ENCODE measurements around the gene GGA3. TPM values are rescaled to one million over a fixed set of nuclear protein-coding genes. Genes with fewer than 3 reads are reported as not detected.

GGA3 gene
- polyA plus RNA-seq, 1 donor from 2014 or later: 15.7 TPM

- no peak overlapping the region for H2AFZ ChIP-seq (ENCODE audit: low read depth, low read length)
- TF ChIP-seq, protein P1, sequence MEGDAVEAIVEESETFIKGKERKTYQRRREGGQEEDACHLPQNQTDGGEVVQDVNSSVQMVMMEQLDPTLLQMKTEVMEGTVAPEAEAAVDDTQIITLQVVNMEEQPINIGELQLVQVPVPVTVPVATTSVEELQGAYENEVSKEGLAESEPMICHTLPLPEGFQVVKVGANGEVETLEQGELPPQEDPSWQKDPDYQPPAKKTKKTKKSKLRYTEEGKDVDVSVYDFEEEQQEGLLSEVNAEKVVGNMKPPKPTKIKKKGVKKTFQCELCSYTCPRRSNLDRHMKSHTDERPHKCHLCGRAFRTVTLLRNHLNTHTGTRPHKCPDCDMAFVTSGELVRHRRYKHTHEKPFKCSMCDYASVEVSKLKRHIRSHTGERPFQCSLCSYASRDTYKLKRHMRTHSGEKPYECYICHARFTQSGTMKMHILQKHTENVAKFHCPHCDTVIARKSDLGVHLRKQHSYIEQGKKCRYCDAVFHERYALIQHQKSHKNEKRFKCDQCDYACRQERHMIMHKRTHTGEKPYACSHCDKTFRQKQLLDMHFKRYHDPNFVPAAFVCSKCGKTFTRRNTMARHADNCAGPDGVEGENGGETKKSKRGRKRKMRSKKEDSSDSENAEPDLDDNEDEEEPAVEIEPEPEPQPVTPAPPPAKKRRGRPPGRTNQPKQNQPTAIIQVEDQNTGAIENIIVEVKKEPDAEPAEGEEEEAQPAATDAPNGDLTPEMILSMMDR (IDR thresholded peaks at IDR 0.05; ENCODE audit: poor library complexity, severe bottlenecking): no peak
- TF ChIP-seq TAF1 (IDR thresholded peaks at IDR 0.05; ENCODE audit: low read depth) (no peak), POLR2AphosphoS5 (IDR thresholded peaks at IDR 0.05) (no peak), MXI1 (conservative IDR thresholded peaks at IDR 0.05; ENCODE audit: poor library complexity, severe bottlenecking) (no peak), EZH2 (IDR thresholded peaks at IDR 0.05; ENCODE audit: borderline replicate concordance, insufficient read depth, low read length, poor library complexity, severe bottlenecking) (no peak), SMC3 (conservative IDR thresholded peaks at IDR 0.05; ENCODE audit: poor library complexity) (no peak), RAD21 (conservative IDR thresholded peaks at IDR 0.05) (no peak), EP300 (conservative IDR thresholded peaks at IDR 0.05; ENCODE audit: poor library complexity, severe bottlenecking) (no peak)
- TF ChIP-seq, protein P2, sequence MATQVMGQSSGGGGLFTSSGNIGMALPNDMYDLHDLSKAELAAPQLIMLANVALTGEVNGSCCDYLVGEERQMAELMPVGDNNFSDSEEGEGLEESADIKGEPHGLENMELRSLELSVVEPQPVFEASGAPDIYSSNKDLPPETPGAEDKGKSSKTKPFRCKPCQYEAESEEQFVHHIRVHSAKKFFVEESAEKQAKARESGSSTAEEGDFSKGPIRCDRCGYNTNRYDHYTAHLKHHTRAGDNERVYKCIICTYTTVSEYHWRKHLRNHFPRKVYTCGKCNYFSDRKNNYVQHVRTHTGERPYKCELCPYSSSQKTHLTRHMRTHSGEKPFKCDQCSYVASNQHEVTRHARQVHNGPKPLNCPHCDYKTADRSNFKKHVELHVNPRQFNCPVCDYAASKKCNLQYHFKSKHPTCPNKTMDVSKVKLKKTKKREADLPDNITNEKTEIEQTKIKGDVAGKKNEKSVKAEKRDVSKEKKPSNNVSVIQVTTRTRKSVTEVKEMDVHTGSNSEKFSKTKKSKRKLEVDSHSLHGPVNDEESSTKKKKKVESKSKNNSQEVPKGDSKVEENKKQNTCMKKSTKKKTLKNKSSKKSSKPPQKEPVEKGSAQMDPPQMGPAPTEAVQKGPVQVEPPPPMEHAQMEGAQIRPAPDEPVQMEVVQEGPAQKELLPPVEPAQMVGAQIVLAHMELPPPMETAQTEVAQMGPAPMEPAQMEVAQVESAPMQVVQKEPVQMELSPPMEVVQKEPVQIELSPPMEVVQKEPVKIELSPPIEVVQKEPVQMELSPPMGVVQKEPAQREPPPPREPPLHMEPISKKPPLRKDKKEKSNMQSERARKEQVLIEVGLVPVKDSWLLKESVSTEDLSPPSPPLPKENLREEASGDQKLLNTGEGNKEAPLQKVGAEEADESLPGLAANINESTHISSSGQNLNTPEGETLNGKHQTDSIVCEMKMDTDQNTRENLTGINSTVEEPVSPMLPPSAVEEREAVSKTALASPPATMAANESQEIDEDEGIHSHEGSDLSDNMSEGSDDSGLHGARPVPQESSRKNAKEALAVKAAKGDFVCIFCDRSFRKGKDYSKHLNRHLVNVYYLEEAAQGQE (IDR thresholded peaks at IDR 0.05; ENCODE audit: borderline replicate concordance): no peak
- H3K9me2 ChIP-seq (ENCODE audit: insufficient read depth, low read length): no peaks in the 10 kb centered on the region
- H3K27ac ChIP-seq (ENCODE audit: low read length): no peak overlapping the region
- no peaks in the 10 kb centered on the region for H3K9me3 ChIP-seq (ENCODE audit: low read length)
- H3K4me3 ChIP-seq (ENCODE audit: low read length): no peak overlapping the region
- H3F3A ChIP-seq (ENCODE audit: insufficient read depth, low read length, poor library complexity, severe bottlenecking): no peaks in the 10 kb centered on the region
- no peak overlapping the region for H3K4me2 ChIP-seq (ENCODE audit: low read length)
- no peaks in the 10 kb centered on the region for H3K27me3 ChIP-seq (ENCODE audit: insufficient read depth, low read depth, low read length)
- H3K36me3 ChIP-seq (ENCODE audit: insufficient read depth, low read length): no peaks in the 10 kb centered on the region
- H4K20me1 ChIP-seq (ENCODE audit: insufficient read depth): no peaks in the 10 kb centered on the region
- no peaks in the 10 kb centered on the region for H3K79me2 ChIP-seq (replicated peaks; ENCODE audit: insufficient read depth, low read length)
- H3K9ac ChIP-seq (ENCODE audit: low read length): no peak overlapping the region
Measured at GRCh38 chr17:75188614-75189013, 72.8 kb downstream of the GGA3 start.

Other genes starting within 250 kb of the GGA3 start
- gene MRPL58, start 248.9 kb downstream of the GGA3 start, polyA plus RNA-seq: 47.4 and 49.7 TPM in 2 replicates
- gene ATP5PD, start 214.6 kb downstream of the GGA3 start, polyA plus RNA-seq: 452 and 517 TPM in 2 replicates
- gene KCTD2, start 214.4 kb downstream of the GGA3 start, polyA plus RNA-seq: 29.9 and 32.8 TPM in 2 replicates
- gene SLC16A5, start 173.7 kb downstream of the GGA3 start, polyA plus RNA-seq: not detected in 2 replicates
- gene ARMC7, start 151.6 kb downstream of the GGA3 start, polyA plus RNA-seq: 3.7 and 4.0 TPM in 2 replicates
- gene NT5C, start 129.9 kb downstream of the GGA3 start, polyA plus RNA-seq: 58.7 and 74.0 TPM in 2 replicates
- 1,721 and 2,003 TPM in 2 replicates for gene JPT1, start 107.1 kb downstream of the GGA3 start, polyA plus RNA-seq
- gene SUMO2, start 78.6 kb downstream of the GGA3 start, polyA plus RNA-seq: 224 and 283 TPM in 2 replicates
- gene NUP85, start 55.9 kb downstream of the GGA3 start, polyA plus RNA-seq: 74.5 and 84.1 TPM in 2 replicates
- gene MRPS7, start 273 bp upstream of the GGA3 start, polyA plus RNA-seq: 50.6 and 63.3 TPM in 2 replicates
- 27.7 and 35.2 TPM in 2 replicates for gene MIF4GD, start 9.6 kb upstream of the GGA3 start, polyA plus RNA-seq
- gene SLC25A19, start 27.8 kb upstream of the GGA3 start, polyA plus RNA-seq: 9.6 and 13.8 TPM in 2 replicates
- 134 and 150 TPM in 2 replicates for gene GRB2, start 144.1 kb upstream of the GGA3 start, polyA plus RNA-seq
- gene TMEM94, start 195.0 kb upstream of the GGA3 start, polyA plus RNA-seq: 37.0 and 66.1 TPM in 2 replicates

All from neural cell (in vitro differentiated cells).